HG03354 (cell line): Measurements from ENCODE around the gene ZNF213.
"Not testable (repeated sequence)": the region's sequence is repeated elsewhere in the genome, so short reads cannot be mapped to it uniquely, and the experiment has no call there.

Experiments used
- ATAC-seq: cut with Tn5 transposase; IDR thresholded peaks from one replicate; pipeline ENCODE4 v1.9.1; 2021; ENCODE audit warnings: mild to moderate bottlenecking; ENCODE audit not compliant: unreplicated experiment, poor library complexity, severe bottlenecking

The ZNF213 gene

GRCh38 chr16:3123986-3124886 is 10.6 kb upstream of the ZNF213 start:
- ATAC-seq, result peak; percentile 87

- no peak for ATAC-seq
Measured at GRCh38 chr16:3127745-3128144, 7.1 kb upstream of the ZNF213 start.

- ATAC-seq, result peak; percentile 40
Measured at GRCh38 chr16:3129137-3130131, 5.4 kb upstream of the ZNF213 start.

GRCh38 chr16:3131755-3132377 is 3.0 kb upstream of the ZNF213 start:
- no peak for ATAC-seq

- ATAC-seq, result no peak
Measured at GRCh38 chr16:3133844-3134243, 985 bp upstream of the ZNF213 start.

GRCh38 chr16:3135126-3135715 is 392 bp downstream of the ZNF213 start:
- ATAC-seq, result peak; percentile 9

GRCh38 chr16:3137267-3137666 is 2.4 kb downstream of the ZNF213 start:
- no peak for ATAC-seq

- ATAC-seq, result no peak
Measured at GRCh38 chr16:3138342-3138741, 3.5 kb downstream of the ZNF213 start.

GRCh38 chr16:3138823-3139426 is 4.1 kb downstream of the ZNF213 start:
- ATAC-seq, result no peak

- not testable (repeated sequence) for ATAC-seq
Measured at GRCh38 chr16:3139561-3139960, 4.7 kb downstream of the ZNF213 start.

- ATAC-seq, result no peak
Measured at GRCh38 chr16:3140603-3141427, 6.0 kb downstream of the ZNF213 start.

GRCh38 chr16:3141781-3142311 is 7.0 kb downstream of the ZNF213 start:
- ATAC-seq, result no peak

GRCh38 chr16:3142327-3142726 is 7.5 kb downstream of the ZNF213 start:
- no peak for ATAC-seq

- no peak for ATAC-seq
Measured at GRCh38 chr16:3142770-3143169, 7.9 kb downstream of the ZNF213 start.

GRCh38 chr16:3143189-3143588 is 8.4 kb downstream of the ZNF213 start:
- ATAC-seq, result no peak

GRCh38 chr16:3143598-3144320 is 8.9 kb downstream of the ZNF213 start:
- no peak for ATAC-seq

- ATAC-seq, result no peak
Measured at GRCh38 chr16:3144321-3144983, 9.6 kb downstream of the ZNF213 start.
